ENCODE measurements around the gene STAT3. TPM values are rescaled to one million over a fixed set of nuclear protein-coding genes. Genes with fewer than 3 reads are reported as not detected.
"Not testable (repeated sequence)": the region's sequence is repeated elsewhere in the genome, so short reads cannot be mapped to it uniquely, and the experiment has no call there.

Gene STAT3
- polyA plus RNA-seq, 1 experiment: 74.4 TPM

GRCh38 chr17:42323268-42323773 lies 64.9 kb downstream of the STAT3 start:
- peaks cover 21% of the 10 kb centered on the region for H3K36me3 ChIP-seq (ENCODE audit: control insufficient read depth, insufficient read depth, low read length)
- ChIA-PET CTCF (interaction anchor here (0.7 to 8.2 kb wide), 20 partner anchors 9 to 211 kb away, joined by 3 to 90 read pairs (median 4); partner anchors contain the start of genes CAVIN1 and STAT3), POLR2A (no interaction called here)

GRCh38 chr17:42322382-42323267 lies 65.6 kb downstream of the STAT3 start:
- H3K36me3 ChIP-seq (ENCODE audit: control insufficient read depth, insufficient read depth, low read length): peaks cover 24% of the 10 kb centered on the region
- peak; percentile 56 for DNase-seq (ENCODE audit: low read depth)
- H3K4me3 ChIP-seq (ENCODE audit: low read depth, low read length): no peak overlapping the region
- no peaks in the 10 kb centered on the region for H3K27me3 ChIP-seq (ENCODE audit: control insufficient read depth, insufficient read depth, low read length)
- POLR2A ChIA-PET: no interaction called here
- peak; percentile 99 for TF ChIP-seq CTCF (IDR thresholded peaks at IDR 0.05; ENCODE audit: insufficient read depth, low read depth, low read length)
- CTCF ChIA-PET: interaction anchor here (0.6 to 8.2 kb wide), 26 partner anchors 10 to 675 kb away, joined by 3 to 90 read pairs (median 4); partner anchors contain the start of genes CAVIN1, NAGLU and STAT3

More at GRCh38 chr17:42323268-42323773, 64.9 kb downstream of the STAT3 start:
- DNase-seq (ENCODE audit: low read depth): no peak
- Histone ChIP-seq H3K4me3 (ENCODE audit: low read depth, low read length) (no peak overlapping the region), H3K27me3 (ENCODE audit: control insufficient read depth, insufficient read depth, low read length) (no peaks in the 10 kb centered on the region)
- no peak for TF ChIP-seq CTCF (IDR thresholded peaks at IDR 0.05; ENCODE audit: insufficient read depth, low read depth, low read length)

- TF ChIP-seq CTCF (IDR thresholded peaks at IDR 0.05; ENCODE audit: insufficient read depth, low read depth, low read length): no peak
- no peak for DNase-seq (ENCODE audit: low read depth)
- Histone ChIP-seq H3K4me3 (ENCODE audit: low read depth, low read length) (no peak overlapping the region), H3K27me3 (ENCODE audit: control insufficient read depth, insufficient read depth, low read length) (no peaks in the 10 kb centered on the region), H3K36me3 (ENCODE audit: control insufficient read depth, insufficient read depth, low read length) (peaks cover 26% of the 10 kb centered on the region)
- ChIA-PET POLR2A (interaction anchor here (0.5 kb wide), 1 partner anchor 198 kb away, joined by 10 read pairs; no protein-coding TSS in a partner anchor), CTCF (interaction anchor here (0.9 to 8.2 kb wide), 11 partner anchors 9 to 214 kb away, joined by 3 to 90 read pairs (median 5); partner anchors contain the start of genes NAGLU and STAT3)
Observed at GRCh38 chr17:42321555-42321954, 66.7 kb downstream of the STAT3 start.

- CTCF ChIA-PET: interaction anchor here (0.6 to 3.5 kb wide), 5 partner anchors 11 to 209 kb away, joined by 3 to 12 read pairs (median 4); no protein-coding TSS in a partner anchor
- H3K27me3 ChIP-seq (ENCODE audit: control insufficient read depth, insufficient read depth, low read length); H3K4me3 ChIP-seq (ENCODE audit: low read depth, low read length); DNase-seq (ENCODE audit: low read depth); POLR2A ChIA-PET: not testable (repeated sequence)
- H3K36me3 ChIP-seq (ENCODE audit: control insufficient read depth, insufficient read depth, low read length): peaks cover 28% of the 10 kb centered on the region
Observed at GRCh38 chr17:42317967-42318366, 70.3 kb downstream of the STAT3 start.

GRCh38 chr17:42317266-42317845 lies 70.9 kb downstream of the STAT3 start:
- POLR2A ChIA-PET: no interaction called here
- CTCF ChIA-PET: interaction anchor here (0.6 to 3.5 kb wide), 6 partner anchors 24 to 210 kb away, joined by 3 to 12 read pairs (median 4); no protein-coding TSS in a partner anchor
- no peak overlapping the region for H3K4me3 ChIP-seq (ENCODE audit: low read depth, low read length)
- no peak for DNase-seq (ENCODE audit: low read depth)
- no peaks in the 10 kb centered on the region for H3K27me3 ChIP-seq (ENCODE audit: control insufficient read depth, insufficient read depth, low read length)
- no peak for TF ChIP-seq CTCF (IDR thresholded peaks at IDR 0.05; ENCODE audit: insufficient read depth, low read depth, low read length)
- H3K36me3 ChIP-seq (ENCODE audit: control insufficient read depth, insufficient read depth, low read length): peaks cover 27% of the 10 kb centered on the region

Data from BJ (cell line).